ENCODE data around the gene ADAMTS17. TPM values are rescaled to one million over a fixed set of nuclear protein-coding genes. Genes with fewer than 3 reads are reported as not detected.

The ADAMTS17 gene
- total and polyA plus RNA-seq, 9 of the 15 experiments (the other 6 are each of a cell fraction or from before 2014, with no cell fraction given): 0.01 to 0.14 (median 0.07) TPM; not detected in 6

GRCh38 chr15:100373942-100374341 is 32.2 kb upstream of the ADAMTS17 start:
- Histone ChIP-seq H3K4me1 (replicated peaks in 1 of 2; ENCODE audit: control insufficient read depth in 2 of 2, insufficient read depth in 2 of 2, low read length in 2 of 2) (no peaks in the 10 kb centered on the region), H3K9me3 (replicated peaks; ENCODE audit: control insufficient read depth, insufficient read depth, low read depth, low read length) (no peaks in the 10 kb centered on the region), H3K9me1 (ENCODE audit: control insufficient read depth, insufficient read depth, low read length) (no peaks in the 10 kb centered on the region), H3K27me3 (ENCODE audit: control insufficient read depth in 2 of 2, insufficient read depth in 2 of 2, low read length in 2 of 2) (peaks cover 2 to 8% of the 10 kb centered on the region in 2 experiments; a peak in 2 of 5 replicates), H3K4me3 (no peak overlapping the region), H3K79me2 (ENCODE audit: control insufficient read depth, insufficient read depth, low read length) (no peaks in the 10 kb centered on the region), H2AFZ (ENCODE audit: low read depth, low read length) (no peak overlapping the region), H3K4me2 (ENCODE audit: insufficient read depth, low read length) (no peak overlapping the region), H3K9ac (ENCODE audit: insufficient read depth in 1 of 2, low read depth in 2 of 2, low read length in 2 of 2) (no peak overlapping the region), H3K36me3 (ENCODE audit: control insufficient read depth, insufficient read depth, low read length) (no peaks in the 10 kb centered on the region), H4K20me1 (replicated peaks; ENCODE audit: control insufficient read depth, insufficient read depth, low read length) (no peaks in the 10 kb centered on the region), H3K27ac (ENCODE audit: extremely low read depth, low read depth, low read length) (no peak overlapping the region)
- POLR2A ChIA-PET: no interaction called here
- in situ Hi-C loops (cut with MboI) (no loop called here), intact Hi-C loops (cut with micrococcal nuclease) (no loop called here)
- FAIRE-seq: no peak
- no peak for ATAC-seq
- BruUV-seq (replicated peaks): no TSS peak
- 0% methylated on average over 2 of the region's 8 CpGs for WGBS (ENCODE audit: insufficient coverage, low coverage, missing lambda C conversion rate)
- DNase-seq (ENCODE audit: extremely low read depth in 1 of 4, low spot score in 3 of 4): no peak
- CTCF ChIA-PET (ENCODE audit: low intra/inter-chr PET ratio): no interaction called here
- TF ChIP-seq OTX1 (CRISPR knock-in tag; IDR thresholded peaks at IDR 0.05) (no peak), ZFP36 (IDR thresholded peaks at IDR 0.05; ENCODE audit: low read depth, low read length, partially characterized antibody) (no peak), ARID2 (IDR thresholded peaks at IDR 0.05) (no peak), PRDM10 (IDR thresholded peaks at IDR 0.05; ENCODE audit: partially characterized antibody) (no peak), POLR2G (IDR thresholded peaks at IDR 0.05; ENCODE audit: low read depth, low read length) (no peak), SMARCC2 (IDR thresholded peaks at IDR 0.05; ENCODE audit: low read depth) (no peak)
- TF ChIP-seq, protein P1, sequence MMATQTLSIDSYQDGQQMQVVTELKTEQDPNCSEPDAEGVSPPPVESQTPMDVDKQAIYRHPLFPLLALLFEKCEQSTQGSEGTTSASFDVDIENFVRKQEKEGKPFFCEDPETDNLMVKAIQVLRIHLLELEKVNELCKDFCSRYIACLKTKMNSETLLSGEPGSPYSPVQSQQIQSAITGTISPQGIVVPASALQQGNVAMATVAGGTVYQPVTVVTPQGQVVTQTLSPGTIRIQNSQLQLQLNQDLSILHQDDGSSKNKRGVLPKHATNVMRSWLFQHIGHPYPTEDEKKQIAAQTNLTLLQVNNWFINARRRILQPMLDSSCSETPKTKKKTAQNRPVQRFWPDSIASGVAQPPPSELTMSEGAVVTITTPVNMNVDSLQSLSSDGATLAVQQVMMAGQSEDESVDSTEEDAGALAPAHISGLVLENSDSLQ (IDR thresholded peaks at IDR 0.05): no peak
